ENCODE measurements around the gene ERBB4. TPM values are rescaled to one million over a fixed set of nuclear protein-coding genes. Genes with fewer than 3 reads are reported as not detected.
A peak's percentile ranks its signal among the peaks of the same experiment; 100 is the strongest.
"Not testable (repeated sequence)": the region's sequence is repeated elsewhere in the genome, so short reads cannot be mapped to it uniquely, and the experiment has no call there.

The ERBB4 gene
- total RNA-seq, 1 donor from 2014 or later = 2.1 TPM

GRCh38 chr2:211812587-211812986 lies 726.0 kb downstream of the ERBB4 start:
- DNase-seq = no peak

DNA sequence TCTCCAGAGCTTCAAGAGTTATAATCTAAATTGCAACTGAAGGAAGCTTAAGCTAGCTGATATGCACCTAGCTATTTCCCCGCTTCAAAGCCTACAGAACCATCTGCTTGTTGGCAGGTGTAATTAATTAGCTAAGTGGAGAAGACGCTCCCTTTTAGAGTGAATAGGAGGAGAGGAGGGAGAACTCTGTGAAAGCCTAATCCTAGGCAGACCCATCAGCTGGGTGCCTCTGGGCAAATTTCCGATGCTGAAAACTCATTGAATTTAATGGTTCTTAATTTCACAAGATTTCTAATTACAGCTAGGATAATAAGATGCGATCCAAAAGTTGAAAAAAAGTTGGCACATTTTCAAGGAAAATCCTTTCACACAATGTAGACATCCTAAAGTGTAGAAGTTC lies 735.9 kb downstream of the ERBB4 start:
- no peak for DNase-seq

GRCh38 chr2:211800001-211800400 lies 738.6 kb downstream of the ERBB4 start:
- DNase-seq = no peak

- no peak for DNase-seq
Measured at GRCh38 chr2:211798868-211799267, 739.7 kb downstream of the ERBB4 start.

GRCh38 chr2:211793690-211794089 lies 744.9 kb downstream of the ERBB4 start:
- DNase-seq = no peak

DNA sequence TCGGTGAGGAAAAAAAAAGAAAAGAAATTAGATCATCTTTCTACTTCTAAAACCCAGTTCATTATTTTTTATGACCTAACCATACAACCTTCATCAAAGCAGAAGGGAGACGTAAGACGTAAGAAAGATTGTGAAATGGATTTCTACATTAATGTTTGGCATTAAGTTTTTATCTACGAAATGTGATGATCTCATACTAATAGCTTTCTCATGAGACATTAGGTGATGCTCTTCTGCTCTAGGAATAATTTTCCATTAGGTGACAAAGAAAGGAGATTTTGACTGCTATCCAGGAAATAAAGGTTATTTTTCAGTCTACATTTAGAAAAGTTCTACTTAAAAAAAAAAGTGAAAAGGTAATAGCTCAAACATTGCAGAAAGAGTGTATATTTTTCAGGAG lies 748.6 kb downstream of the ERBB4 start:
- no peak for DNase-seq

DNA sequence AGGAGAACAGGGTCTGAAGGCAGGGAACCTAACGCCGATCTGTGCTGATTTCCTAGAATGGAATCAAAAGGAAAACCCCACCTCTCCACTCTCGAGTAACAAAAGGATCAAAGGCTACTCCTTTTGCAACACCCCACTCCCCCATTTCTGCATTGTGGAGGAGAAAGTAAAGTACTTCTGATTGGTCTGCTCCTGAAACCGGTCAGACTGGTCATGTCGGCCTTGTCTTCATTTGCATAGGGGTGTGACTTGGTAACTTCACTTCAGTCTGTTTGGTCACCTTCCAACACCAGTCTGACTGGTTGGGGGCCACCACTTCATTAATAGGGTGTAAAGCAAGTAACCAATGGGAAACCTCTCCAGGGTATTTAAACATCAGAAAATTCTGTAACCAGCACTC lies 771.9 kb downstream of the ERBB4 start:
- DNase-seq = no peak

DNA sequence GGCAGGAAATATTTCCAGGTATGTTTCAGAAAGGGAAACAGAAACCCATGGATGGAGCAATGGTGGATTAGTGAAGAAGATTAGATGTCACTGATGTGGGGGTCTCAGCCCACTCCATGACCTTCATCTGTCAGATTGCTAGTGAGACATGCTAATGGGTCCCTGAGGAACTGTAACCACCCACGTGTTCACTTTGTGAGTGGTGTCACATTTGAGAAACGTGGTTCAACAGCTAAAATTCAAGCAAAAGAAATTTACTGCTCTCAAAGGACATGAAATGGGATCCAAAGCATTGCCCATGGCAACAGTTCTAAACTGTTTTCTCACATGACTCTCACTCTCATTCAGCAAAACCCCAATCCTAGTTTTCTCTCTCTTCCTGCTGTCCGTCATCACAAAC lies 776.1 kb downstream of the ERBB4 start:
- DNase-seq = no peak

DNA sequence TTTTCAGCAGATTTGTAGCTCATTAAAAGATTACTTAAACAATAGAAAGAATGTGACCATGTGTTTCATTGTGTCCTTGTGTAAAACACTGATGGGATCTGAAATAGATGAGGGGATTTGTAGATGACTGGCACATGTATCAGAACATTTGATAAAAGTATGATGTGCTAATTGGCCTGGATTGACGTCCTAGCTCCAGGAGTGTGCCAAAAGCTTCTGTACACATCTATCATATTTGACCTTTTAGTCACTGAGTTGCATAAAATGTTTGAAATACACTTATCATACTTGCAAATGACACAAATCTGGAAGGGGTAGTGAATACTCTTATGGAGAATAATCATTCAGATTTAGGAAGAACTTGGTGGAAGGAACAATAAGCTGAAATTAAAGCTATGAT lies 778.5 kb downstream of the ERBB4 start:
- no peak for DNase-seq

GRCh38 chr2:211756266-211756665 lies 782.3 kb downstream of the ERBB4 start:
- no peak for DNase-seq

- no peak for DNase-seq
Measured at GRCh38 chr2:211755187-211755586, 783.4 kb downstream of the ERBB4 start.

DNA sequence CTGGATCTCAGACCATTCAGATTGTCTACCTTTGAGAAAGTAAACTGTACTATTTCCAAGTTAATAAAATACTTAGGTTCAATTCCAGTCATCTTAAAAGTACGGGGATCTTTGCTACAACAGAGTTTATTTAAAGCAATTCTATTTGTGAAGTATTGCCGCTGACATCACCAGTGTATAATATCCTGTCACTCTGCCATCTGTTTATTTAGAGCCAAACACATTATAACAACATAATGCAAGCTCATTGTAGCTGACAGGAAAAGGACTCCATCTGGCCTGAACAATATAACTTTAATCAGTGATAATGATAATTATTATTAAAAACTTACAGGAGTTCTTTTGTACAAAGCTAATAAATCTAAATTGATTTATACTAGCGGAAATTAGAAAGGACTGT lies 786.8 kb downstream of the ERBB4 start:
- peak; percentile 40 for DNase-seq

- no peak for DNase-seq
Measured at GRCh38 chr2:211748339-211748738, 790.3 kb downstream of the ERBB4 start.

DNA sequence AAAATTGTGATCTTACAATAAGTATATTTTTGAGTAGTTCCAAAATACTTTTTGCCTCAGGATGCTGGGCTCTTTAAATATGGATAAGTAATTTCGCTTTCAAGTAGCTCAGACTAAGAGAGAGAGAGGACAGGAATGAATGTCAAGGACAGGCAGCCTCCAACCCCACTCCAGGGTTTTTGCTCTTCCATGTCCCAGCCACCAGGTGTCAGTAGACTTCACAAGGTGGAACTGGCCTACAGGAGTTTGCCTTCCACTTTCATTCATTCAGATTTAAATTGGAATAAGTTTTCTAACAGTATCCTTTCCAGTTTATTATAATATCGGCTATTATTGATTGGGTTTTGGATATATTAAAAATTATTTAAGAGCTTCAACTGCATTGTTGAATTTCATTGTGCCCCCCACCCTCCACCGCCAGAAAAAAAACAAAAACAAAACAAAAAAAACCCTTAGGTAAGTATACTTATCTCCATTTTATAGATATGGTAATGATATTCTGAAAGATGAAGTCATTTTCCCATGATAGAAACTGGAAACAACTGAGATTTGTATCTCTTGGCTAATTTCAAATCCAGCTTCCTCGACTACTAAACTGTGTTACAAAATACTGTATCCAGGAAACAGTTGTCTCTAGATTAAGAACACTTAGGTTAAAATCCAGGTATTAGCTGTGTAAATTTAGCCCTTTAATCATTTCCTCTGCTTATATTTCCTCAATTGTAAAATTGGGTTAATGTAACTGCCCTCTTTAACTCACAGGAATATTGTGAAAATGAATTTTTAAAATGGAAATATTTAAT lies 793.1 kb downstream of the ERBB4 start:
- DNase-seq = peak; percentile 26

DNA sequence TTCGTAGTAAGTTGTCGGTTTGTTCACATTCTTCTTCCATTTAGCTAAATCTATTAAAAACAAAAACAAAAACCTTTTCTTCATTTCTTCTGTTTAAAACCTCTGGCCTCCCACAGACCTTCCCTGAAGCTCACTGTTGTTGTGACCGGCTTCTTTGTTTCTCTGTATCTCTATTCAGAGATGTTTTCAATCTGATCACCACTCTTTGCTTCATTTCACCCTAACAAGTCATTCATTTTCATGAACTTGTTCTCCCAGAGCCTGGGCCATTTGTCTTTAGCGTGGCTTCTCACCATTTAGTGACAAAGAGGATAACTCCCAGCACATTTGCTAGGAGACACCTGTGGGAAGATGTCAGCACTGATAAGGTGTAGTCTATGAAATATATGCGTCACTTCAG lies 794.2 kb downstream of the ERBB4 start:
- no peak for DNase-seq

- no peak for DNase-seq
Measured at GRCh38 chr2:211741966-211742365, 796.6 kb downstream of the ERBB4 start.

DNA sequence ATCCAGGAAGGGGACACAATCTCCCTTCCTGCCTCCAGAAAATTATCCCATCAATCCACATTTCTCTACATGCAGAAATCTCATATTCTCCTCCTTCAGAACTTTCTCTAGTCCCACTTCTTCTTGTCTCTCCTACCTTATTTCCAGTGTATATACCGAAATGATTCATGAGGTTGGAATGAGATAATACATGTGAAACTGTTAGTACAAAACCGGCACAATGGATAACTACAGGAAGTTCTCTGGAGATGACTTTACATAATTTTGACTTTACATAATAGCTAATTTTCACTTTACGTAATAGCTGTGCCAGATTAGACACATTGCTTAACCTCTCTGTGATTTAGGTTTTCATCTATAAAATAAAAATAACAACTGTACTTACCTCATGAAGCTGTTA lies 801.3 kb downstream of the ERBB4 start:
- no peak for DNase-seq

- DNase-seq = no peak
Measured at GRCh38 chr2:211730215-211730614, 808.4 kb downstream of the ERBB4 start.

- no peak for DNase-seq
Measured at GRCh38 chr2:211729433-211729832, 809.2 kb downstream of the ERBB4 start.

GRCh38 chr2:211724933-211725332 lies 813.7 kb downstream of the ERBB4 start:
- DNase-seq = no peak

DNA sequence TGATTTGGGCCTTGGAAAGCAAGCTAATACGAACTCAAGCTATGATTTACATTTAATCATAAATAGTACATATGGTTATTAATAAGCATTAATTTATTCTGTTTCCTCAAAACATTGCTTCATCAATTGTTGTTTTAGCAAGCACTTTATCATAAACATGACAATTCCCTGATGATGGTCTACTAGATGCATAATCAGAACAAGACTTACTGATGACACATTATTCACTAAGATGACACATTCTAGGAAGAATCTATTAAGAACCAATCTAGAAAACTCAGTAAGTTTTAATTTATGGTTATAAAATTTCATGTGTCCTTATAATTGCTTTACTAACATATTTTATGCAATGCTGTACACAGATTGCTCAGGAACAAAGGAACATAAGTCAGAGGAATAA lies 815.2 kb downstream of the ERBB4 start:
- DNase-seq = no peak

DNA sequence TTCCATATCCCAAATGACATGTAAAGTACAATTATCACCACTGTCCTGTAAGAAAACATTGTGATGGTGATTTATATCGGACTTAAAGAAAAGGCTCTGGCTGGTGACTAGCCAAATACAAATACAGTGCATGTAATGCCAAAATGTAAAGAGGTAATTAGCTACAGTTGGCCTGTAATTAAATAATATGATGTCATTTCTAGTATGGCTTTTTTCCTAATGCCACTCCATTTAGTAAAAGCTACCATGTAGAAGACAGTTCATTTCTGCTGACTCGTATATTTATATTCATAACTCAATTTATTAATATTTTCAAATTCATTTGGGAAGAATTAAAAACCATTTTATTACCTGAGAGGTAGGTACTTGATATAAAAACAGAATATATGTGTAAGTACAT lies 815.7 kb downstream of the ERBB4 start:
- DNase-seq = no peak

DNA sequence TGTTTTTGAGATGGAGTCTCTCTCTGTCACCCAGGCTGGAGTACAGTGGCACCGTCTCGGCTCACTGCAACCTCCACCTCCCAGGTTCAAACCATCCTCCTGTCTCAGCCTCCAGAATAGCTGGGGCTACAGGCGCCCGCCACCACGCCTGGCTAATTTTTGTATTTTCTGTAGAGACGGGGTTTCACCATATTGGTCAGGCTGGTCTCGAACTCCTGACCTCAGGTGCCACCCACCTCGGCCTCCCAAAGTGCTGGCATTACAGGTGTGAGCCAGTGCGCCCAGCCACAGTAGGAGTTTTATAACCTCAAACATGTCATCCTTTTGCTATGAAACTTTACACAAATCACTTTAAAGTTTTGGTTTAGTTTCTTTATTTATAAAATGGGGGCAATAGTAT lies 816.7 kb downstream of the ERBB4 start:
- DNase-seq = not testable (repeated sequence)

DNA sequence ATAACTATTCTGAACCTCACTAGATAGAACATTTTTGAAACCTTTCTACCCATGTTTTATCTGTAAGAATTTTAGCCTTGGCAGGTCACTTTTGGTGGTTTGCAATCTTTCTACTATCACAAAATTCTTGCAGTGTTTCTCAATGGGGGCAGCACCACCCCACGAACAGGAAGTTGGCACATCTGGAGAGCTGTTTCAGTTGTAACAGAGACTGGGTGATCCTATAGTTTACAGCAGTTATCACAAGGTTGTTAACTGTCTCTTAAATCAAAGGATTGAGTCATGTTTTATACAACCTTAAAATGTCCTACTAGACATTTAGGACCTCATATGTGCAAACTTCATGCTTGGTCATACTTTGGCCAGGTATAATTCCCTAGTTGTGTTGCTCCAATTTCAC lies 829.2 kb downstream of the ERBB4 start:
- no peak for DNase-seq

GRCh38 chr2:211692689-211693088 lies 845.9 kb downstream of the ERBB4 start:
- no peak for DNase-seq

Measured in skin of body (tissue), 2 donors.